IPS-20b (cell line): ENCODE results near the gene CLEC7A.

ENCODE experiments used
- H3K27ac ChIP-seq: one replicate; pipeline ENCODE4 v1.5.1; 2013; ENCODE audit warnings: low read length
- H3K27me3 ChIP-seq: 2 replicates; pipeline ENCODE4 v1.6.1; 2013; ENCODE audit warnings: mild to moderate bottlenecking, low read length, inconsistent platforms; ENCODE audit not compliant: insufficient read depth
- H3K36me3 ChIP-seq: 2 replicates; pipeline ENCODE4 v1.6.1; 2013; ENCODE audit warnings: low read depth, mild to moderate bottlenecking, inconsistent platforms, low read length, moderate library complexity; ENCODE audit not compliant: insufficient read depth
- H3K4me1 ChIP-seq: 2 replicates; pipeline ENCODE4 v1.6.1; 2013; ENCODE audit warnings: mild to moderate bottlenecking, control low read depth, inconsistent platforms, low read length, moderate library complexity; ENCODE audit not compliant: insufficient read depth
- H3K4me3 ChIP-seq: 2 replicates; pipeline ENCODE4 v1.5.1; 2013; ENCODE audit warnings: mild to moderate bottlenecking, low read length, inconsistent platforms
- H3K9ac ChIP-seq: 2 replicates; pipeline ENCODE4 v1.6.1; 2013; ENCODE audit warnings: low read depth, mild to moderate bottlenecking, inconsistent platforms, low read length, moderate library complexity
- H3K9me3 ChIP-seq: 2 replicates; pipeline ENCODE4 v1.6.1; 2013; ENCODE audit warnings: mild to moderate bottlenecking, low read depth, low read length, inconsistent platforms; ENCODE audit not compliant: insufficient read depth

The CLEC7A gene

DNA sequence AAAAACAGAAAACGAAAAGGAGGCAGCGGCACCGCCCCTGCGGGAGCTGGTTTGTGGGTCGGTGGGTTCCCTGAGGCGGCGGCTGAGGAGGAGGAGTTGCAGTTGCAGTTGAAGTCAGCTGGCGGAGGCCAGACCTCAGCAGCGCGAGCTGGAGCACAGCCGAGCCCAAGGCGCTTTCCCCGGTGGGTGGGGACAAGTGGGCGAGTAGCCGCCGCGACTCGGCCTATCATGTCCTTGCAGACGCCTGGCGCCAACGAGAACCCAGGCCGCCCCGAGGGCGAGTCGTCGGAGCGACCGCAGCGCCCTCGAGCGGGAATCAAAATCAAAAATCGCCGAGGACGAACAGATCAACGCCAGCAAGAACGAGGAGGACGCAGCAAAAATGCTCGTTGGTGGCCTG lies 18.5 kb downstream of the CLEC7A start:
- no peaks in the 10 kb centered on the region; the same call in 1 of the 2 replicates for H3K9me3 ChIP-seq
- no peak overlapping the region for H3K27ac ChIP-seq
- H3K27me3 ChIP-seq: no peaks in the 10 kb centered on the region
- no peaks in the 10 kb centered on the region for H3K36me3 ChIP-seq
- no peak overlapping the region for H3K9ac ChIP-seq
- no peak overlapping the region for H3K4me3 ChIP-seq
- no peaks in the 10 kb centered on the region for H3K4me1 ChIP-seq

GRCh38 chr12:10110256-10110844 lies 19.6 kb downstream of the CLEC7A start:
- H3K4me3 ChIP-seq: no peak overlapping the region

GRCh38 chr12:10102322-10102721 lies 27.7 kb downstream of the CLEC7A start:
- H3K27me3 ChIP-seq: no peaks in the 10 kb centered on the region
- no peak overlapping the region for H3K4me3 ChIP-seq
- H3K9ac ChIP-seq: no peak overlapping the region
- 0 out of 2 replicates have a peak, but pooled peaks cover 6% of the 10 kb centered on the region for H3K4me1 ChIP-seq
- H3K9me3 ChIP-seq: no peaks in the 10 kb centered on the region
- H3K36me3 ChIP-seq: no peaks in the 10 kb centered on the region
- no peak overlapping the region for H3K27ac ChIP-seq

More at GRCh38 chr12:10110256-10110844, 19.6 kb downstream of the CLEC7A start:
- Histone ChIP-seq H3K4me1 (no peaks in the 10 kb centered on the region), H3K27me3 (no peaks in the 10 kb centered on the region), H3K27ac (no peak overlapping the region), H3K9ac (no peak overlapping the region), H3K9me3 (no peaks in the 10 kb centered on the region; the same call in 1 of the 2 replicates), H3K36me3 (no peaks in the 10 kb centered on the region)

DNA sequence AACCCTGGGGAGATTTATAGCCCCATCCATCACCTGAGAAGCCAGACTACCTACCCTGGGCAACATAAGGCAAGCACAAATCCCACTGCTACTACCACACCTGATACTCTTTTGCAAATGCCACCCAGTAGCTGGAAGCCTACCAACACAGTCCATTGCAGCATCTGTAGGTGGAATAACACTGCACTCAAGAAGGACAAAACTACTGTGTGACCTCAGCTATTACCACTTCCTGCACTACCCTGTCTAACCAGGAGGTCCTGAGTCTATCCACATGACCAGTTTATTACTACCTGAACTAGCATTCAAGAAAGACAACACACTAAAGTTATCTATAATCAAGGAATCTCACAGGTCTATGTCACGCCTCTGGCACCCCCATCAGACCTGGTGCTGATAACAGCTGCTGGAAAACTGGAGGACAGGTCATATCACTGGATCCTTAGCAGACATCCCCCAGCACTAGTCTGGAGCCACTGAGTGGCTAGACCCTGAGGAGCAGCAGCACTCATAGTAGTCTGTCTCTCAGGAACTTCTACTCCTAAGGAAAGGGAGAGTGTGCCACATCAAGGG lies 28.3 kb downstream of the CLEC7A start:
- H3K9ac ChIP-seq: no peak overlapping the region
- no peaks in the 10 kb centered on the region for H3K9me3 ChIP-seq
- no peak overlapping the region for H3K4me3 ChIP-seq
- H3K27me3 ChIP-seq: no peaks in the 10 kb centered on the region
- no peak overlapping the region for H3K27ac ChIP-seq
- H3K4me1 ChIP-seq: 0 out of 2 replicates have a peak, but pooled peaks cover 6% of the 10 kb centered on the region
- H3K36me3 ChIP-seq: no peaks in the 10 kb centered on the region

DNA sequence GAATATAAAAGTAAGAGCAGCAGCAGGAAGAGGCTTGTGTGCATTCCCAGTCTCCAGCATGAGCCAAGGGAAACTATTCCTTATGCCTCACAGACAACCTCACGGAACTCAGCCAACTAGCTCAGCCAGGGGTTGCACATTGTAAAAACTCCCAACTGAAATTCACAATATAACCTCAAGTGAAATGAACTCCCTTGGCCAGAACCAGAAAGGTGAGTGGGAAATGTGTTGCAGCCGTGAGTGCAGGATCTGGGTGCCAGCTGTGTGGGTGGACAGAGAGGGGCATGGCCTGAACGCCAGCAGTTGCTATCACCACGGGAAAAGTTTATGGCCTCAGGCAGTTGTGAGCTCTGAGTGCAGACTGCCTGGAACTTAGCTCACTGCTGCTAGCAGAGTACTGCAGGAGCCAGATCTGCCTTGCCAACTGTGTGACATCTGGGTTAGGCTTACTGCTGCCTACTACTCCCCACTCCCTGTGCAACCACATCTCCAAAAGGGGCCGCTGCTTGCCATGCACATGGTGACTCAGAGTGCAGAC lies 28.9 kb downstream of the CLEC7A start:
- Histone ChIP-seq H3K27me3 (no peaks in the 10 kb centered on the region), H3K4me1 (0 out of 2 replicates have a peak, but pooled peaks cover 6% of the 10 kb centered on the region), H3K27ac (no peak overlapping the region), H3K4me3 (no peak overlapping the region), H3K36me3 (no peaks in the 10 kb centered on the region), H3K9me3 (no peaks in the 10 kb centered on the region), H3K9ac (no peak overlapping the region)

DNA sequence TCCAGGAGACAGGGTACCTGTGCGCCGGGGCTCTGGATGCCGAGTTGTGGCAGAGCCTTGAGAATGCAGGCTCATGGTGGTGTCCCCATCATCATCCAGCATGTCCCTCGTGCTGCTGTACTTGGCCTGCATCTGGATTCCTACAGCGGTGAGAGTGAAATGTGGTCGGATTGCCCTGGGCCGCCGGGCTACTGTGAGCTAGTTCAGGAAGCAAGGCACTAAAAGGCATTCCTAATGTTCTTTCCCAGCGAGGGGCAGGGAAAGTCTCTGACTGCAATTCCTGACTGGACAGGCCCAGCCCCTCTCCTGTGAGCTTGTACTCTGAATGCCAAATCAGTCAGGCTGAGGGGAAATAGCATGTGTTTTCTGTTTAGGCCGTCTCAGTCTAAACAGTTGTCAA lies 31.2 kb downstream of the CLEC7A start, which contains the start of gene CLEC1A:
CLEC1A (minus strand) TSS at position 195 of the 400 bp plus-strand sequence; CDS start at position 132, 63 bp downstream.
- no peaks in the 10 kb centered on the region for H3K36me3 ChIP-seq
- H3K27ac ChIP-seq: no peak within 1 kb of the TSS
- H3K9me3 ChIP-seq: no peaks in the 10 kb centered on the region
- H3K27me3 ChIP-seq: no peaks in the 10 kb centered on the region
- H3K9ac ChIP-seq: no peak within 1 kb of the TSS
- no peak within 1 kb of the TSS for H3K4me3 ChIP-seq
- 0 out of 2 replicates have a peak, but pooled peaks cover 6% of the 10 kb centered on the region for H3K4me1 ChIP-seq

GRCh38 chr12:10097521-10097920 lies 32.5 kb downstream of the CLEC7A start:
- H3K27me3 ChIP-seq: no peaks in the 10 kb centered on the region
- H3K4me1 ChIP-seq: 0 out of 2 replicates have a peak, but pooled peaks cover 6% of the 10 kb centered on the region
- H3K9ac ChIP-seq: no peak overlapping the region
- no peak overlapping the region for H3K4me3 ChIP-seq
- no peak overlapping the region for H3K27ac ChIP-seq
- H3K36me3 ChIP-seq: no peaks in the 10 kb centered on the region
- H3K9me3 ChIP-seq: no peaks in the 10 kb centered on the region

GRCh38 chr12:10095971-10096370 lies 34.0 kb downstream of the CLEC7A start:
- Histone ChIP-seq H3K27me3 (no peaks in the 10 kb centered on the region), H3K9ac (no peak overlapping the region), H3K36me3 (no peaks in the 10 kb centered on the region), H3K27ac (no peak overlapping the region), H3K4me1 (0 out of 2 replicates have a peak, but pooled peaks cover 6% of the 10 kb centered on the region), H3K9me3 (no peaks in the 10 kb centered on the region), H3K4me3 (no peak overlapping the region)

- no peak overlapping the region for H3K9ac ChIP-seq
- H3K27ac ChIP-seq: no peak overlapping the region
- H3K4me1 ChIP-seq: 0 out of 2 replicates have a peak, but pooled peaks cover 6% of the 10 kb centered on the region
- no peaks in the 10 kb centered on the region for H3K27me3 ChIP-seq
- H3K9me3 ChIP-seq: no peaks in the 10 kb centered on the region
- no peak overlapping the region for H3K4me3 ChIP-seq
- H3K36me3 ChIP-seq: no peaks in the 10 kb centered on the region
Measured at GRCh38 chr12:10094646-10095395, 35.2 kb downstream of the CLEC7A start.

GRCh38 chr12:10088955-10089900 lies 40.8 kb downstream of the CLEC7A start:
- no peaks in the 10 kb centered on the region for H3K4me1 ChIP-seq
- no peak overlapping the region for H3K27ac ChIP-seq
- no peak overlapping the region for H3K4me3 ChIP-seq
- no peaks in the 10 kb centered on the region for H3K27me3 ChIP-seq
- no peaks in the 10 kb centered on the region for H3K9me3 ChIP-seq
- no peak overlapping the region for H3K9ac ChIP-seq
- H3K36me3 ChIP-seq: no peaks in the 10 kb centered on the region

DNA sequence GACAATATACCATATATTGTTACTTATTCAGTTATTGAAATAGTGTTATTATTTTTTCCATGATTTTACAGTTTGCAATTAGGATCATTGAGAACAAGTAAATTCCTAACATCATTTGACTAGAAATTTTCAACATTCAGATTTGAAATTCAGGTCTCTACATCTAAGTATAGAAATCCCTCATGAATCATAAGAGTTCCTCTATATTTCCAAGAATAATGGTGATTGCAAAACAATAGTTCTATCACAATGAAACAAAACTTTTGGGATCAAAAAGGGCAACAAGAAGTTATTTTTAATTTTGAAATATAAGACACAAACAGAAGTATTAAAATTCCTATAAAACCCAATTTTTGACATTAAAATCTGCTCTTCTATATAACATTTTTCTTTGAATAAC lies 42.0 kb downstream of the CLEC7A start:
- H3K4me1 ChIP-seq: no peaks in the 10 kb centered on the region
- H3K9ac ChIP-seq: no peak overlapping the region
- H3K4me3 ChIP-seq: no peak overlapping the region
- no peak overlapping the region for H3K27ac ChIP-seq
- H3K36me3 ChIP-seq: no peaks in the 10 kb centered on the region
- H3K9me3 ChIP-seq: no peaks in the 10 kb centered on the region
- no peaks in the 10 kb centered on the region for H3K27me3 ChIP-seq
